ENCODE results near the gene C3orf18. TPM values are rescaled to one million over a fixed set of nuclear protein-coding genes. Genes with fewer than 3 reads are reported as not detected.

C3orf18 gene
- total RNA-seq, 1 experiment from 2014 or later = 10.1 TPM

- Histone ChIP-seq H3K36me3 (ENCODE audit: control insufficient read depth in 1 of 2, insufficient read depth in 2 of 2, low read length in 2 of 2) (0 out of 4 replicates have a peak, but pooled peaks cover 0 to 5% of the 10 kb centered on the region in 2 experiments), H3K4me3 (replicated peaks in 1 of 2; ENCODE audit: low read depth in 1 of 2, low read length in 2 of 2) (no peak overlapping the region), H3K79me2 (ENCODE audit: insufficient read depth, low read length) (no peaks in the 10 kb centered on the region; the same call in 1 of the 2 replicates), H3K27ac (ENCODE audit: low read depth, low read length) (no peak overlapping the region), H3K4me1 (ENCODE audit: control insufficient read depth in 1 of 2, insufficient read depth in 2 of 2, low read length in 2 of 2) (peaks cover 18 to 34% of the 10 kb centered on the region in 2 experiments), H3K4me2 (ENCODE audit: low read length) (no peak overlapping the region), H4K20me1 (ENCODE audit: insufficient read depth) (no peaks in the 10 kb centered on the region), H3K9ac (ENCODE audit: low read length) (no peak overlapping the region), H3K9me3 (ENCODE audit: control insufficient read depth in 1 of 2, insufficient read depth in 1 of 2, low read depth in 1 of 2, low read length in 2 of 2) (no peaks in the 10 kb centered on the region), H3K27me3 (ENCODE audit: insufficient read depth, low read length) (no peaks in the 10 kb centered on the region), H3K9me2 (ENCODE audit: insufficient read depth) (no peaks in the 10 kb centered on the region), H2AFZ (ENCODE audit: low read depth, low read length, poor library complexity, severe bottlenecking) (no peak overlapping the region)
- BruUV-seq (replicated peaks) = no TSS peak
- POLR2A ChIA-PET = no interaction called here
- RAD21 ChIA-PET (ENCODE audit: low non-redundant PET in 1 of 2, low total read pairs in 2 of 2, uncharacterized antibody in 2 of 2, unreplicated experiment in 2 of 2) = no interaction called here
- DNase-seq (ENCODE audit: low read depth, low spot score) (no peak), ATAC-seq (no peak)
- no peak for TF ChIP-seq CEBPB (IDR thresholded peaks at IDR 0.05; ENCODE audit: low read depth)
- TF ChIP-seq POLR2AphosphoS5 (IDR thresholded peaks at IDR 0.05; ENCODE audit: low read depth, low read length) = no peak
- TF ChIP-seq REST (IDR thresholded peaks at IDR 0.05; ENCODE audit: low read depth) = no peak
- no peak for TF ChIP-seq ZNF274 (IDR thresholded peaks at IDR 0.05; ENCODE audit: low read depth, low read length)
- TF ChIP-seq CTCF (IDR thresholded peaks at IDR 0.05 in 2 of 3, conservative IDR thresholded peaks at IDR 0.05 in 1 of 3; ENCODE audit: borderline replicate concordance in 1 of 3, insufficient read depth in 1 of 3, low read depth in 2 of 3, low read length in 2 of 3) = no peak
- no peak for TF ChIP-seq RAD21 (IDR thresholded peaks at IDR 0.05; ENCODE audit: low read depth)
- no peak for TF ChIP-seq YY1 (IDR thresholded peaks at IDR 0.05; ENCODE audit: extremely low read depth, insufficient replicate concordance, low read depth, low read length)
- TF ChIP-seq SP1 (IDR thresholded peaks at IDR 0.05; ENCODE audit: low read depth) = no peak
- TF ChIP-seq MAX (IDR thresholded peaks at IDR 0.05) = no peak
- no peak for TF ChIP-seq ELF1 (IDR thresholded peaks at IDR 0.05; ENCODE audit: borderline replicate concordance, low read depth)
- no peak for TF ChIP-seq CBX3 (IDR thresholded peaks at IDR 0.05; ENCODE audit: low read depth)
- no peak for TF ChIP-seq EZH2phosphoT487 (IDR thresholded peaks at IDR 0.05; ENCODE audit: borderline replicate concordance)
- TF ChIP-seq EZH2 (IDR thresholded peaks at IDR 0.05) = no peak
- no peak for TF ChIP-seq SRF (IDR thresholded peaks at IDR 0.05; ENCODE audit: low read depth)
- TF ChIP-seq EGR1 (IDR thresholded peaks at IDR 0.05; ENCODE audit: low read depth) = no peak
- CTCF ChIA-PET = no interaction called here
- intact Hi-C loops (cut with micrococcal nuclease) = no loop called here
Observed at GRCh38 chr3:50607271-50608091, 39.9 kb upstream of the C3orf18 start.
